ENCODE measurements around the gene ZNF710. TPM values are rescaled to one million over a fixed set of nuclear protein-coding genes. Genes with fewer than 3 reads are reported as not detected.
A peak's percentile ranks its signal among the peaks of the same experiment; 100 is the strongest.

The ZNF710 gene
- total and polyA plus RNA-seq, 2 donors (not counting 3 experiments of a cell fraction or from before 2014, with no cell fraction given): 8.9 to 32.4 TPM

- Histone ChIP-seq H3K79me2 (ENCODE audit: control insufficient read depth, insufficient read depth, low read length) (peaks cover 48% of the 10 kb centered on the region), H3K4me3 (replicated peaks in 1 of 3; ENCODE audit: insufficient read depth in 1 of 3, low read depth in 1 of 3, low read length in 3 of 3) (no peak overlapping the region), H3K9ac (replicated peaks; ENCODE audit: extremely low read depth, insufficient read depth, low read length) (peak overlapping the region; percentile 27), H3K27ac (ENCODE audit: insufficient read depth, low read depth, low read length) (peak overlapping the region; percentile 75), H3K27me3 (ENCODE audit: control insufficient read depth in 2 of 2, insufficient read depth in 2 of 2, low read length in 2 of 2) (no peaks in the 10 kb centered on the region), H3K36me3 (ENCODE audit: control insufficient read depth in 2 of 2, extremely low read depth in 1 of 2, insufficient read depth in 2 of 2, low read length in 2 of 2) (no peaks in the 10 kb centered on the region), H3K9me1 (replicated peaks; ENCODE audit: control insufficient read depth, extremely low read depth, insufficient read depth, low read length) (no peaks in the 10 kb centered on the region), H3K4me2 (ENCODE audit: insufficient read depth, low read length) (peak overlapping the region; percentile 41), H3K9me3 (replicated peaks; ENCODE audit: control insufficient read depth, insufficient read depth, low read length) (no peaks in the 10 kb centered on the region), H3K4me1 (ENCODE audit: control insufficient read depth, extremely low read depth, insufficient read depth, low read length) (peaks cover 23% of the 10 kb centered on the region), H2AFZ (ENCODE audit: low read depth, low read length) (peak overlapping the region; percentile 51), H4K20me1 (replicated peaks; ENCODE audit: control insufficient read depth, extremely low read depth, insufficient read depth, low read length) (no peaks in the 10 kb centered on the region)
- dilution Hi-C loops (cut with MboI; ENCODE audit: extremely low pct_ligation_motif_present, low sequenced_read_pairs): no loop called here
- FAIRE-seq (peak; percentile 93), DNase-seq (ENCODE audit: low read depth, low spot score) (peak; percentile 55)
- intact Hi-C loops (cut with micrococcal nuclease): loop anchor here (1.0 to 2.0 kb wide), 3 partner anchors 14 to 45 kb away; no protein-coding TSS in a partner anchor
- ChIA-PET CTCF (interaction anchor here (1.6 kb wide), 3 partner anchors 9 to 18 kb away, joined by 3 to 7 read pairs (median 5); no protein-coding TSS in a partner anchor), POLR2A (interaction anchor here (1.0 kb wide), 1 partner anchor 18 kb away, joined by 3 read pairs; no protein-coding TSS in a partner anchor)
- TSS peak; percentile 48 for BruUV-seq (replicated peaks)
- peak; percentile 31 for TF ChIP-seq FOS (IDR thresholded peaks at IDR 0.05; ENCODE audit: borderline replicate concordance, insufficient read depth, low read length)
- peak; percentile 39 for TF ChIP-seq POLR2A (IDR thresholded peaks at IDR 0.05; ENCODE audit: low read depth, low read length)
- no peak for TF ChIP-seq MYC (IDR thresholded peaks at IDR 0.05; ENCODE audit: low read depth, low read length)
- peak; percentile 33 for TF ChIP-seq POLR2AphosphoS5 (IDR thresholded peaks at IDR 0.05; ENCODE audit: insufficient read depth, low read depth, low read length)
Measured at GRCh38 chr15:90020021-90020735, 19.1 kb downstream of the ZNF710 start.

DNA sequence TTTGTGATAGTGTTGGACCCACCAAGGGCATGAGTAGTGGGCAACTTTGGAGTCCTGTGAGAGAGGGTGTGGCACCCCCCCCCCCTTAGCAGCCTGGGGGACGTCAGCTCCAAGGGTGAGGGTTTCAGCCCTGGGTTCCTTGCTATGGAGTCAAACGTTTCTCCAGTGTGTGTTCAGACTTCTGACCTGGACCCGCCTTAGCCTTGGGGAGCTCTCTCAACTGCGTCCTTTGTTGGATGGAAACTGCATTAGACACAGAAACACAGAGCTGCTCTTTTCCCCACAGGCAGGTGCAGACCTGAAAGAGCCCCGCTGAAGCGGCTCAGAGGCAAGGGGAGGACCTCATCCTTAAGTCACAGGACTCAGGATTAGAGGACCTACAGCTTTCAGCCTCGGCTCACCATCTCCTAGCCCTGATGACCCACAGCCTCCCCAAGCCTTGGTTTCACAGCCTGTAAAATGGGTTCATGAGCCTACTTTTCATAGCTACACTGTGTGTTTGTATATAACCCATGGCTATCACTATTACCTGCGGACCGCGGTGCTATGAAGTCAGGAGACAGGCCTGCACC lies 19.9 kb downstream of the ZNF710 start:
- Histone ChIP-seq H3K9ac (replicated peaks; ENCODE audit: extremely low read depth, insufficient read depth, low read length) (no peak overlapping the region), H3K9me1 (replicated peaks; ENCODE audit: control insufficient read depth, extremely low read depth, insufficient read depth, low read length) (no peaks in the 10 kb centered on the region), H3K4me2 (ENCODE audit: insufficient read depth, low read length) (no peak overlapping the region), H3K4me1 (ENCODE audit: control insufficient read depth, extremely low read depth, insufficient read depth, low read length) (peaks cover 23% of the 10 kb centered on the region), H3K27ac (ENCODE audit: insufficient read depth, low read depth, low read length) (no peak overlapping the region), H3K27me3 (ENCODE audit: control insufficient read depth in 2 of 2, insufficient read depth in 2 of 2, low read length in 2 of 2) (no peaks in the 10 kb centered on the region), H3K79me2 (ENCODE audit: control insufficient read depth, insufficient read depth, low read length) (peaks cover 46% of the 10 kb centered on the region), H4K20me1 (replicated peaks; ENCODE audit: control insufficient read depth, extremely low read depth, insufficient read depth, low read length) (no peaks in the 10 kb centered on the region), H2AFZ (ENCODE audit: low read depth, low read length) (no peak overlapping the region), H3K4me3 (replicated peaks in 1 of 3; ENCODE audit: insufficient read depth in 1 of 3, low read depth in 1 of 3, low read length in 3 of 3) (no peak overlapping the region), H3K36me3 (ENCODE audit: control insufficient read depth in 2 of 2, extremely low read depth in 1 of 2, insufficient read depth in 2 of 2, low read length in 2 of 2) (no peaks in the 10 kb centered on the region), H3K9me3 (replicated peaks; ENCODE audit: control insufficient read depth, insufficient read depth, low read length) (no peaks in the 10 kb centered on the region)
- no peak for DNase-seq (ENCODE audit: low read depth, low spot score)
- POLR2A ChIA-PET: no interaction called here
- CTCF ChIA-PET: no interaction called here
- TF ChIP-seq EZH2 (IDR thresholded peaks at IDR 0.05; ENCODE audit: borderline replicate concordance, low read depth, low read length, severe bottlenecking): no peak
- TF ChIP-seq JUN (IDR thresholded peaks at IDR 0.05; ENCODE audit: borderline replicate concordance, insufficient read depth, insufficient read length, low read depth): no peak
- no peak for TF ChIP-seq POLR2A (IDR thresholded peaks at IDR 0.05; ENCODE audit: low read depth, low read length)
- TF ChIP-seq CTCF (IDR thresholded peaks at IDR 0.05; ENCODE audit: extremely low read depth in 1 of 2, insufficient read depth in 1 of 2, low read depth in 1 of 2, low read length in 2 of 2): no peak
- no peak for TF ChIP-seq MYC (IDR thresholded peaks at IDR 0.05; ENCODE audit: low read depth, low read length)
- no peak for TF ChIP-seq GATA2 (IDR thresholded peaks at IDR 0.05; ENCODE audit: insufficient read depth, insufficient read length, low read depth, low read length)
- no peak for TF ChIP-seq MAX (IDR thresholded peaks at IDR 0.05; ENCODE audit: insufficient read depth, insufficient read length)
- TF ChIP-seq FOS (IDR thresholded peaks at IDR 0.05; ENCODE audit: borderline replicate concordance, insufficient read depth, low read length): no peak
- no peak for TF ChIP-seq POLR2AphosphoS5 (IDR thresholded peaks at IDR 0.05; ENCODE audit: insufficient read depth, low read depth, low read length)
- intact Hi-C loops (cut with micrococcal nuclease): loop anchor here (1.0 to 2.0 kb wide), 3 partner anchors 13 to 44 kb away; no protein-coding TSS in a partner anchor
- no TSS peak for BruUV-seq (replicated peaks)
- no peak for FAIRE-seq
- dilution Hi-C loops (cut with MboI; ENCODE audit: extremely low pct_ligation_motif_present, low sequenced_read_pairs): no loop called here
